Measurements from ENCODE around the gene MOXD1. TPM values are rescaled to one million over a fixed set of nuclear protein-coding genes. Genes with fewer than 3 reads are reported as not detected.

The MOXD1 gene
- total RNA-seq, 1 experiment from 2014 or later: 1.0 TPM

GRCh38 chr6:132410830-132411229 is 9.6 kb upstream of the MOXD1 start:
- CTCF ChIA-PET: no interaction called here
- no peak overlapping the region for H3K4me3 ChIP-seq (replicated peaks in 1 of 2; ENCODE audit: low read depth in 1 of 2, low read length in 2 of 2)
- intact Hi-C loops (cut with micrococcal nuclease): no loop called here

More at GRCh38 chr6:132410830-132411229, 9.6 kb upstream of the MOXD1 start:
- H3K27me3 ChIP-seq (ENCODE audit: insufficient read depth, low read length): no peaks in the 10 kb centered on the region
- peaks cover 0 to under 1% of the 10 kb centered on the region in 2 experiments; a peak in 1 of 4 replicates for H3K9me3 ChIP-seq (ENCODE audit: control insufficient read depth in 1 of 2, insufficient read depth in 1 of 2, low read depth in 1 of 2, low read length in 2 of 2)
- no TSS peak for BruUV-seq (replicated peaks)
- no peaks in the 10 kb centered on the region for H3K79me2 ChIP-seq (ENCODE audit: insufficient read depth, low read length)
- POLR2A ChIA-PET: no interaction called here
- no peak overlapping the region for H2AFZ ChIP-seq (ENCODE audit: low read depth, low read length, poor library complexity, severe bottlenecking)
- ATAC-seq: no peak
- no peak overlapping the region for H3K4me2 ChIP-seq (ENCODE audit: low read length)
- H3K27ac ChIP-seq (ENCODE audit: low read depth, low read length): no peak overlapping the region
- H4K20me1 ChIP-seq (ENCODE audit: insufficient read depth): no peaks in the 10 kb centered on the region
- no peak for DNase-seq (ENCODE audit: low read depth, low spot score)
- no peak for TF ChIP-seq SP1 (IDR thresholded peaks at IDR 0.05; ENCODE audit: low read depth)
- TF ChIP-seq REST (IDR thresholded peaks at IDR 0.05; ENCODE audit: low read depth): no peak
- TF ChIP-seq RAD21 (IDR thresholded peaks at IDR 0.05; ENCODE audit: low read depth): no peak
- TF ChIP-seq ATF3 (IDR thresholded peaks at IDR 0.05): no peak
- no peak for TF ChIP-seq YY1 (IDR thresholded peaks at IDR 0.05; ENCODE audit: extremely low read depth, insufficient replicate concordance, low read depth, low read length)
- TF ChIP-seq CEBPB (IDR thresholded peaks at IDR 0.05; ENCODE audit: low read depth): no peak
- TF ChIP-seq CBX3 (IDR thresholded peaks at IDR 0.05; ENCODE audit: low read depth): no peak
- TF ChIP-seq ELF1 (IDR thresholded peaks at IDR 0.05; ENCODE audit: borderline replicate concordance, low read depth): no peak
- no peak for TF ChIP-seq ZNF274 (IDR thresholded peaks at IDR 0.05; ENCODE audit: low read depth, low read length)
- TF ChIP-seq POLR2A (IDR thresholded peaks at IDR 0.05; ENCODE audit: borderline replicate concordance, extremely low read depth, insufficient read depth, insufficient read length): no peak
- TF ChIP-seq MAX (IDR thresholded peaks at IDR 0.05): no peak
- no peak for TF ChIP-seq TCF7L2 (IDR thresholded peaks at IDR 0.05; ENCODE audit: borderline replicate concordance, extremely low read depth, insufficient read depth, insufficient read length)
- no peak for TF ChIP-seq ZFX (IDR thresholded peaks at IDR 0.05)
- no peak for TF ChIP-seq CTCF (IDR thresholded peaks at IDR 0.05 in 2 of 3, conservative IDR thresholded peaks at IDR 0.05 in 1 of 3; ENCODE audit: borderline replicate concordance in 1 of 3, insufficient read depth in 1 of 3, low read depth in 2 of 3, low read length in 2 of 3)
- no peak for TF ChIP-seq POLR2AphosphoS5 (IDR thresholded peaks at IDR 0.05; ENCODE audit: low read depth, low read length)
- TF ChIP-seq ZBTB33 (IDR thresholded peaks at IDR 0.05; ENCODE audit: extremely low read depth, insufficient replicate concordance, low read length): no peak
- no peak for TF ChIP-seq EGR1 (IDR thresholded peaks at IDR 0.05; ENCODE audit: low read depth)
- no peaks in the 10 kb centered on the region for H3K9me2 ChIP-seq (ENCODE audit: insufficient read depth)
- H3K36me3 ChIP-seq (ENCODE audit: control insufficient read depth in 1 of 2, insufficient read depth in 2 of 2, low read length in 2 of 2): no peaks in the 10 kb centered on the region
- no peak overlapping the region for H3K9ac ChIP-seq (ENCODE audit: low read length)
- H3K4me1 ChIP-seq (ENCODE audit: control insufficient read depth in 1 of 2, insufficient read depth in 2 of 2, low read length in 2 of 2): no peaks in the 10 kb centered on the region
- RAD21 ChIA-PET (ENCODE audit: low non-redundant PET in 1 of 2, low total read pairs in 2 of 2, uncharacterized antibody in 2 of 2, unreplicated experiment in 2 of 2): no interaction called here

All from HCT116 (cell line).